ENCODE measurements around the gene CNGB1. TPM values are rescaled to one million over a fixed set of nuclear protein-coding genes. Genes with fewer than 3 reads are reported as not detected.
A peak's percentile ranks its signal among the peaks of the same experiment; 100 is the strongest.
"Not testable (repeated sequence)": the region's sequence is repeated elsewhere in the genome, so short reads cannot be mapped to it uniquely, and the experiment has no call there.

The CNGB1 gene
- total and polyA plus RNA-seq, 8 donors = 0.08 to 18.0 (median 0.73) TPM; not detected in 5

- Histone ChIP-seq H3K4me3 (peak overlapping the region; percentile 54 to 65 (median 57)), H3K36me3 (no peaks in the 10 kb centered on the region), H3K27me3 (peaks cover 0 to 23% (median 4%) of the 10 kb centered on the region in 3 donors), H3K27ac (peak overlapping the region in 3 of 5 donors; percentile 41 to 67 (median 60)), H3K9me3 (no peaks in the 10 kb centered on the region), H3K4me1 (peaks cover 16 to 24% (median 21%) of the 10 kb centered on the region in 4 donors)
- TF ChIP-seq POLR2AphosphoS5 (IDR thresholded peaks at IDR 0.05) (no peak), CTCF (IDR thresholded peaks at IDR 0.05) (no peak), EP300 (IDR thresholded peaks at IDR 0.05) (no peak), POLR2A (IDR thresholded peaks at IDR 0.05) (no peak)
- 8 to 18% (median 8%) methylated on average over 26 to 64 of the region's 64 CpGs for WGBS, 5 donors
- DNase-seq = peak; percentile 87 to 96
- intact Hi-C loops (cut with DNase I; ENCODE audit: low total_unique reads) = no loop called here
Observed at GRCh38 chr16:57984443-57985203, 13.7 kb upstream of the CNGB1 start.

DNA sequence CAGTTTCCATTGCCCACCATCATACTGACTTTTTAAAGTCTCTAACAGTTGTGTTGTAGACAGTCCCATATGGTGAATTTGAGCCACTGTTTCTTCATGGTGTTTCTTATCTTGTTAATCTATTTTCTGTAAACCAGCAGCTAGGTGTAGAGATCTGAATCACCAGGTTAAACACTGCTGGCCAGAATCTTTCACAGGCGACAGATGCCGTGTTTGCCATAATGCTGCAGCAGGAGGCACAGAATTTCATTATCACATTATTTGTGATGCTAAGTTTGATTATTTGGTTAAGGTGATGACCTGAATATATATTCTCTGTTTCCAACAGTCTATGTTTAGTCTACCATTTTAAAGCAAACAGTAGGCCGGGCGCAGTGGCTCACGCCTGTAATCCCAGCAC, 11.5 kb upstream of the CNGB1 start:
- peaks cover 16 to 24% (median 21%) of the 10 kb centered on the region in 4 donors for H3K4me1 ChIP-seq
- H3K27ac ChIP-seq = no peak overlapping the region
- no peak for DNase-seq
- H3K36me3 ChIP-seq = no peaks in the 10 kb centered on the region
- H3K4me3 ChIP-seq = no peak overlapping the region
- intact Hi-C loops (cut with DNase I; ENCODE audit: low total_unique reads) = no loop called here
- TF ChIP-seq POLR2A (IDR thresholded peaks at IDR 0.05) (no peak), EP300 (IDR thresholded peaks at IDR 0.05) (no peak), POLR2AphosphoS5 (IDR thresholded peaks at IDR 0.05) (no peak), CTCF (IDR thresholded peaks at IDR 0.05) (no peak)
- H3K27me3 ChIP-seq = peaks cover 0 to 23% (median 4%) of the 10 kb centered on the region in 3 donors
- WGBS, 5 donors = 67 to 71% (median 68%) methylated on average over 5 of the region's 5 CpGs
- no peaks in the 10 kb centered on the region for H3K9me3 ChIP-seq

- Histone ChIP-seq H3K36me3 (no peaks in the 10 kb centered on the region), H3K4me1 (peaks cover 16 to 24% (median 21%) of the 10 kb centered on the region in 4 donors), H3K27ac (no peak overlapping the region), H3K4me3 (no peak overlapping the region), H3K9me3 (no peaks in the 10 kb centered on the region), H3K27me3 (peaks cover 0 to 23% (median 4%) of the 10 kb centered on the region in 3 donors)
- WGBS, 5 donors = 87 to 94% (median 90%) methylated on average over 7 of the region's 7 CpGs
- no peak for TF ChIP-seq EP300 (IDR thresholded peaks at IDR 0.05)
- TF ChIP-seq CTCF (IDR thresholded peaks at IDR 0.05) = no peak
- TF ChIP-seq POLR2AphosphoS5 (IDR thresholded peaks at IDR 0.05) = no peak
- TF ChIP-seq POLR2A (IDR thresholded peaks at IDR 0.05) = no peak
- no peak for DNase-seq
- intact Hi-C loops (cut with DNase I; ENCODE audit: low total_unique reads) = no loop called here
Observed at GRCh38 chr16:57981636-57982035, 10.7 kb upstream of the CNGB1 start.

DNA sequence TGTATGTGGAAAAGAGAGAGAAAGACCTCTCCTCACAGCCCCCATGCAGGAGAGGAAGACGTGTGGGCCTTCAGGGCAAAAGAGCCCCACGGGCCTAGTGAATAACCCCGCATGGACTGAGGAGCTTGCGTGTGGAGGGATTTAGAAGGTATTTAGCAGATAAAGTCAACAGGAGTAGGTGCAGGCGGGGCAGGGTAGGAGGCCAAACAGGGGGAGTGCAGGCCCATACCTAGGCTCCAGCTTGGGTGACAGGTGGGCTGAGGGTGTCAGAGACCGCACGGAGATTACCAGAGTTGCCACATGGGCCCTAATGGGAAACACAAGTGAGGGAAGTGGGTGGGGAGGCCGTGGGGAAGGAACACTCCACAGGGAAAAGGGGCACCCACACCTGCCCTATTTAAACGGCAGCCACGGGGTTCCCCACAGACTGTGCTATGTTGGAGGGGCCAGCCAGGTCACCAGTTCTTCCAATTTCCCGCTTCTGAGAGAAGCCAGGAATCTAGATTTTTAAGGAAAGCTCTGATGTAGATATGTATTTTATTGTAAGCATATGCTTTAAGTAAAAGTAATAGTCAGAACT, 8.2 kb upstream of the CNGB1 start:
- 81 to 88% (median 87%) methylated on average over 11 of the region's 11 CpGs for WGBS, 5 donors
- Histone ChIP-seq H3K27ac (no peak overlapping the region), H3K4me3 (no peak overlapping the region), H3K9me3 (no peaks in the 10 kb centered on the region), H3K4me1 (peaks cover 0 to 8% (median 3%) of the 10 kb centered on the region in 4 donors), H3K27me3 (peaks cover 0 to under 1% (median 0%) of the 10 kb centered on the region in 3 donors), H3K36me3 (no peaks in the 10 kb centered on the region)
- TF ChIP-seq CTCF (IDR thresholded peaks at IDR 0.05) (no peak), POLR2A (IDR thresholded peaks at IDR 0.05) (no peak), EP300 (IDR thresholded peaks at IDR 0.05) (no peak), POLR2AphosphoS5 (IDR thresholded peaks at IDR 0.05) (no peak)
- DNase-seq = no peak
- intact Hi-C loops (cut with DNase I; ENCODE audit: low total_unique reads) = no loop called here

GRCh38 chr16:57978070-57978465, 7.1 kb upstream of the CNGB1 start:
- intact Hi-C loops (cut with DNase I; ENCODE audit: low total_unique reads); DNase-seq; H3K9me3 ChIP-seq; H3K4me3 ChIP-seq; H3K27ac ChIP-seq; H3K36me3 ChIP-seq; H3K27me3 ChIP-seq; H3K4me1 ChIP-seq: not testable (repeated sequence)
- WGBS, 5 donors = 42 to 86% (median 55%) methylated on average over 2 of the region's 2 CpGs
